GM12878 (cell line): ENCODE measurements around the gene UBE3B. TPM values are rescaled to one million over a fixed set of nuclear protein-coding genes. Genes with fewer than 3 reads are reported as not detected.

ENCODE experiments used
- ATAC-seq: fragments of 200-7000 bp; cut with Tn5 transposase; 3 replicates; pipeline ENCODE4 v1.9.1; 2020; ENCODE audit warnings: mild to moderate bottlenecking, moderate library complexity
- BruUV-seq: library from RNA; stranded (reverse); fragments of 400-500 nt; replicated peaks from 2 replicates; lab custom pipeline; 2021; lab: Mats Ljungman, UMichigan
- CTCF ChIA-PET: fragments of 300-600 bp; sonication (Branson Sonifier 250); formaldehyde crosslinking; extraction: SDS; loops from one replicate; lab custom pipeline; 2021; ENCODE audit warnings: inconsistent platforms; lab: Yijun Ruan, JAX
- POLR2A ChIA-PET: fragments of 350-600 bp; formaldehyde crosslinking; extraction: SDS; loops from one replicate; lab custom pipeline; 2021; ENCODE audit warnings: inconsistent platforms; lab: Charles Lee
- RAD21 ChIA-PET: fragments of 300-600 bp; sonication (Branson Sonifier 250); formaldehyde crosslinking; loops from one replicate; lab custom pipeline; 2023; ENCODE audit warnings: antibody characterized with exemption; ENCODE audit not compliant: unreplicated experiment; lab: Charles Lee
- SMC1A ChIA-PET: fragments of 300-600 bp; sonication (Branson Sonifier 250); formaldehyde crosslinking; loops from one replicate; lab custom pipeline; 2023; ENCODE audit not compliant: unreplicated experiment, uncharacterized antibody; lab: Charles Lee
- DNase-seq: peaks from one replicate; pipeline ENCODE4 v3.0.0-alpha.2; 2011; ENCODE audit warnings: low read depth, low spot score
- FAIRE-seq: peaks from 3 replicates; lab custom pipeline; 2011; peaks lifted over from hg19 to GRCh38; lab: Jason Lieb, UNC
- H2AFZ ChIP-seq: 2 replicates; pipeline ENCODE4 v1.6.0; 2011; ENCODE audit warnings: low read depth, low read length, control low read depth; ENCODE audit not compliant: control insufficient read depth
- H3K27ac ChIP-seq: 2 replicates; pipeline ENCODE4 v1.5.1; 2011; ENCODE audit warnings: control low read depth; ENCODE audit not compliant: control insufficient read depth, insufficient read depth
- H3K27me3 ChIP-seq, 2 experiments: replicated peaks in 1 of 2; 2 replicates each; pipeline versions ENCODE4 v1.6.0 to v1.6.1; 2011; ENCODE audit warnings: low read length in 1 of 2; ENCODE audit not compliant: control insufficient read depth in 2 of 2, insufficient read depth in 2 of 2
- H3K36me3 ChIP-seq, 2 experiments: 2 replicates each; pipeline ENCODE4 v1.5.1; 2011; ENCODE audit warnings: low read length in 1 of 2; ENCODE audit not compliant: control insufficient read depth in 2 of 2, insufficient read depth in 2 of 2
- H3K4me1 ChIP-seq: 2 replicates; pipeline ENCODE4 v1.6.1; 2011; ENCODE audit warnings: mild to moderate bottlenecking, low read length, moderate library complexity, mixed read lengths; ENCODE audit not compliant: control insufficient read depth, insufficient read depth
- H3K4me2 ChIP-seq: 2 replicates; pipeline ENCODE4 v1.6.0; 2011; ENCODE audit warnings: control low read depth; ENCODE audit not compliant: control insufficient read depth, insufficient read depth
- H3K4me3 ChIP-seq: fragments of 200-600 bp; sonication (generic); 2 replicates; pipeline ENCODE4 v1.5.1; 2016
- H3K79me2 ChIP-seq: 2 replicates; pipeline ENCODE4 v1.6.0; 2011; ENCODE audit warnings: low read length; ENCODE audit not compliant: control insufficient read depth, insufficient read depth
- H3K9ac ChIP-seq: 2 replicates; pipeline ENCODE4 v1.8.0; 2011; ENCODE audit warnings: low read length, control low read depth, mixed read lengths; ENCODE audit not compliant: control insufficient read depth, insufficient read depth
- H3K9me3 ChIP-seq: replicated peaks from 3 replicates; pipeline ENCODE4 v1.5.1; 2011; ENCODE audit warnings: mild to moderate bottlenecking, low read length; ENCODE audit not compliant: control insufficient read depth, insufficient read depth
- H4K20me1 ChIP-seq: 2 replicates; pipeline ENCODE4 v1.6.0; 2011; ENCODE audit not compliant: control insufficient read depth, insufficient read depth
- CREM ChIP-seq: IDR thresholded peaks from 2 replicates; pipeline ENCODE4 v1.6.1; 2014; ENCODE audit warnings: antibody characterized with exemption, low read depth
- ETV6 ChIP-seq, 2 experiments: fragments of 450-650 bp in 1 of 2; IDR thresholded peaks in 1 of 2; conservative IDR thresholded peaks in 1 of 2; 2 replicates each; pipeline ENCODE4 v1.6.1; 2014; ENCODE audit warnings: antibody characterized with exemption in 1 of 2, borderline replicate concordance in 1 of 2, low read depth in 1 of 2, mild to moderate bottlenecking in 1 of 2, moderate library complexity in 1 of 2
- FOS ChIP-seq: IDR thresholded peaks from 3 replicates; pipeline ENCODE4 v1.6.1; 2011; ENCODE audit warnings: borderline replicate concordance; ENCODE audit not compliant: insufficient read length; ENCODE audit errors: extremely low read depth
- IKZF2 ChIP-seq, 2 experiments: fragments of 450-650 bp; IDR thresholded peaks; 2 replicates each; pipeline ENCODE4 v1.6.1; 2017; ENCODE audit warnings: mild to moderate bottlenecking in 2 of 2, moderate library complexity in 2 of 2
- MYB ChIP-seq: fragments of 150-350 bp; IDR thresholded peaks from 2 replicates; pipeline ENCODE4 v1.6.1; 2014; ENCODE audit warnings: mild to moderate bottlenecking, low read depth, low read length, borderline replicate concordance
- MYC ChIP-seq: IDR thresholded peaks from 2 replicates; pipeline ENCODE4 v1.6.1; 2011; ENCODE audit warnings: mild to moderate bottlenecking, low read length, moderate library complexity, inconsistent platforms; ENCODE audit not compliant: insufficient read depth, insufficient replicate concordance, insufficient read length, severe bottlenecking
- PAX8 ChIP-seq: fragments of 450-650 bp; IDR thresholded peaks from 2 replicates; pipeline ENCODE4 v1.6.1; 2017; ENCODE audit warnings: mild to moderate bottlenecking, moderate library complexity
- POLR2A ChIP-seq: IDR thresholded peaks from 2 replicates; pipeline ENCODE4 v1.6.1; 2011; ENCODE audit warnings: low read depth, mild to moderate bottlenecking, low read length
- SRF ChIP-seq, 2 experiments: IDR thresholded peaks; 2 replicates each; pipeline ENCODE4 v1.6.1; 2011; ENCODE audit warnings: low read depth in 2 of 2, low read length in 2 of 2, mild to moderate bottlenecking in 1 of 2, moderate library complexity in 1 of 2
- TBL1XR1 ChIP-seq: IDR thresholded peaks from 2 replicates; pipeline ENCODE4 v1.6.1; 2012; ENCODE audit warnings: low read depth, low read length, improper control_type of control experiment
- WRNIP1 ChIP-seq: IDR thresholded peaks from 2 replicates; pipeline ENCODE4 v1.6.1; 2011; ENCODE audit warnings: low read depth, low read length, improper control_type of control experiment, borderline replicate concordance
- ZSCAN29 ChIP-seq: fragments of 450-650 bp; IDR thresholded peaks from 2 replicates; pipeline ENCODE4 v1.6.1; 2017; ENCODE audit warnings: mild to moderate bottlenecking, moderate library complexity
- WGBS: methylation state at CpG from one replicate; pipeline ENCODE4 v1.1.6; 2016; ENCODE audit warnings: low lambda C conversion rate; ENCODE audit not compliant: insufficient replicate concordance, insufficient coverage; ENCODE audit errors: missing lambda C conversion rate; 5-methylcytosine and 5-hydroxymethylcytosine counted together
- in situ Hi-C: fragments of 300-500 bp; cut with MboI; formaldehyde crosslinking; loops from 9 replicates; pipeline ENCODE4 v1.14.3; 2018; ENCODE audit warnings: mixed read lengths
- intact Hi-C: fragments of 100-400 bp; cut with micrococcal nuclease; formaldehyde crosslinking; loops from one replicate; pipeline ENCODE4 v1.14.2; 2022; ENCODE audit not compliant: unreplicated experiment
- polyA plus RNA-seq, 11 experiments: library from polyadenylated mRNA; depleted of rRNA in 4 of 11; unstranded in 6 of 11; stranded (reverse) in 5 of 11; fragments of >200 nt; fragmentation: Nextera tagmentation in 4 of 11; fragmentation: Illumina TruSeq in 1 of 11; extraction: Ambion mirVana in 4 of 11; extraction: Trizol in 1 of 11; gene quantifications; 1 replicate in 1 of 11; 2 replicates in 10 of 11; pipeline versions ENCODE4 v1.2.1 to v1.2.3, GENCODE V29; 2011 to 2016; ENCODE audit warnings: inconsistent platforms in 2 of 11, missing spikeins in 2 of 11, low read depth in 1 of 11
- total RNA-seq, 4 experiments: library from RNA; depleted of rRNA in 3 of 4; stranded (reverse); fragments of >200 nt in 3 of 4; fragmentation: Illumina TruSeq in 1 of 4; extraction: Trizol in 1 of 4; gene quantifications; 2 replicates each; pipeline versions ENCODE4 v1.2.1 to v1.2.3, GENCODE V29; 2013 to 2021
- TF ChIP-seq, protein P1 (sequence below): IDR thresholded peaks from 2 replicates; pipeline ENCODE4 v1.6.1; 2011; ENCODE audit warnings: borderline replicate concordance, low read depth, mild to moderate bottlenecking, moderate library complexity, low read length; ENCODE audit not compliant: insufficient read depth, poor library complexity, severe bottlenecking
- TF ChIP-seq, protein P2 (sequence below): IDR thresholded peaks from 2 replicates; pipeline ENCODE4 v1.6.1; 2011; ENCODE audit warnings: mild to moderate bottlenecking, low read depth, low read length, moderate library complexity; ENCODE audit not compliant: insufficient replicate concordance
- TF ChIP-seq, protein P3 (sequence below): fragments of 450-650 bp; conservative IDR thresholded peaks from 2 replicates; pipeline ENCODE4 v1.6.1; 2017; ENCODE audit warnings: mild to moderate bottlenecking, moderate library complexity
- TF ChIP-seq, protein P4 (sequence below): IDR thresholded peaks from 2 replicates; pipeline ENCODE4 v1.6.1; 2011; ENCODE audit warnings: low read depth, low read length, improper control_type of control experiment, borderline replicate concordance

The UBE3B gene
- total and polyA plus RNA-seq, 10 of the 15 experiments (the other 5 are each of a cell fraction or from before 2014, with no cell fraction given): 7.4 to 25.3 (median 17.1) TPM

- intact Hi-C loops: no loop called here
- FAIRE-seq (no peak), DNase-seq (no peak), ATAC-seq (no peak)
- ChIA-PET RAD21 (no interaction called here), POLR2A (no interaction called here), CTCF (interaction anchor here (1.2 to 1.7 kb wide), 3 partner anchors 11 to 16 kb away, joined by 4 to 6 read pairs (median 4); no protein-coding TSS in a partner anchor), SMC1A (interaction anchor here (0.6 kb wide), 1 partner anchor 186 kb away, joined by 3 read pairs; no protein-coding TSS in a partner anchor)
- no peaks in the 10 kb centered on the region for H4K20me1 ChIP-seq
- H3K9ac ChIP-seq: no peak overlapping the region
- 94% methylated on average over 5 of the region's 5 CpGs for WGBS
- no peak overlapping the region for H2AFZ ChIP-seq
- no peaks in the 10 kb centered on the region for H3K27me3 ChIP-seq
- in situ Hi-C loops: no loop called here
- TF ChIP-seq SRF (IDR thresholded peaks at IDR 0.05; ENCODE audit: low read depth in 2 of 2, low read length in 2 of 2): no peak
- no peak for TF ChIP-seq ZSCAN29
- TF ChIP-seq CREM: no peak
- no peak for TF ChIP-seq ETV6 (conservative IDR thresholded peaks at IDR 0.05 in 1 of 2, IDR thresholded peaks at IDR 0.05 in 1 of 2; ENCODE audit: borderline replicate concordance in 1 of 2, low read depth in 1 of 2)
- TF ChIP-seq, protein P1, sequence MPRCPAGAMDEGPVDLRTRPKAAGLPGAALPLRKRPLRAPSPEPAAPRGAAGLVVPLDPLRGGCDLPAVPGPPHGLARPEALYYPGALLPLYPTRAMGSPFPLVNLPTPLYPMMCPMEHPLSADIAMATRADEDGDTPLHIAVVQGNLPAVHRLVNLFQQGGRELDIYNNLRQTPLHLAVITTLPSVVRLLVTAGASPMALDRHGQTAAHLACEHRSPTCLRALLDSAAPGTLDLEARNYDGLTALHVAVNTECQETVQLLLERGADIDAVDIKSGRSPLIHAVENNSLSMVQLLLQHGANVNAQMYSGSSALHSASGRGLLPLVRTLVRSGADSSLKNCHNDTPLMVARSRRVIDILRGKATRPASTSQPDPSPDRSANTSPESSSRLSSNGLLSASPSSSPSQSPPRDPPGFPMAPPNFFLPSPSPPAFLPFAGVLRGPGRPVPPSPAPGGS: no peak
- TF ChIP-seq, protein P2, sequence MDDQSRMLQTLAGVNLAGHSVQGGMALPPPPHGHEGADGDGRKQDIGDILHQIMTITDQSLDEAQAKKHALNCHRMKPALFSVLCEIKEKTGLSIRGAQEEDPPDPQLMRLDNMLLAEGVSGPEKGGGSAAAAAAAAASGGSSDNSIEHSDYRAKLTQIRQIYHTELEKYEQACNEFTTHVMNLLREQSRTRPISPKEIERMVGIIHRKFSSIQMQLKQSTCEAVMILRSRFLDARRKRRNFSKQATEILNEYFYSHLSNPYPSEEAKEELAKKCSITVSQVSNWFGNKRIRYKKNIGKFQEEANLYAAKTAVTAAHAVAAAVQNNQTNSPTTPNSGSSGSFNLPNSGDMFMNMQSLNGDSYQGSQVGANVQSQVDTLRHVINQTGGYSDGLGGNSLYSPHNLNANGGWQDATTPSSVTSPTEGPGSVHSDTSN: no peak
- TF ChIP-seq MYB: no peak
- TF ChIP-seq FOS: no peak
- no peak for TF ChIP-seq IKZF2 (IDR thresholded peaks at IDR 0.05)
- TF ChIP-seq, protein P3, sequence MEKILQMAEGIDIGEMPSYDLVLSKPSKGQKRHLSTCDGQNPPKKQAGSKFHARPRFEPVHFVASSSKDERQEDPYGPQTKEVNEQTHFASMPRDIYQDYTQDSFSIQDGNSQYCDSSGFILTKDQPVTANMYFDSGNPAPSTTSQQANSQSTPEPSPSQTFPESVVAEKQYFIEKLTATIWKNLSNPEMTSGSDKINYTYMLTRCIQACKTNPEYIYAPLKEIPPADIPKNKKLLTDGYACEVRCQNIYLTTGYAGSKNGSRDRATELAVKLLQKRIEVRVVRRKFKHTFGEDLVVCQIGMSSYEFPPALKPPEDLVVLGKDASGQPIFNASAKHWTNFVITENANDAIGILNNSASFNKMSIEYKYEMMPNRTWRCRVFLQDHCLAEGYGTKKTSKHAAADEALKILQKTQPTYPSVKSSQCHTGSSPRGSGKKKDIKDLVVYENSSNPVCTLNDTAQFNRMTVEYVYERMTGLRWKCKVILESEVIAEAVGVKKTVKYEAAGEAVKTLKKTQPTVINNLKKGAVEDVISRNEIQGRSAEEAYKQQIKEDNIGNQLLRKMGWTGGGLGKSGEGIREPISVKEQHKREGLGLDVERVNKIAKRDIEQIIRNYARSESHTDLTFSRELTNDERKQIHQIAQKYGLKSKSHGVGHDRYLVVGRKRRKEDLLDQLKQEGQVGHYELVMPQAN: no peak
- no peak for TF ChIP-seq TBL1XR1
- no peak for TF ChIP-seq POLR2A
- no peak for TF ChIP-seq WRNIP1
- TF ChIP-seq PAX8: no peak
- TF ChIP-seq, protein P4, sequence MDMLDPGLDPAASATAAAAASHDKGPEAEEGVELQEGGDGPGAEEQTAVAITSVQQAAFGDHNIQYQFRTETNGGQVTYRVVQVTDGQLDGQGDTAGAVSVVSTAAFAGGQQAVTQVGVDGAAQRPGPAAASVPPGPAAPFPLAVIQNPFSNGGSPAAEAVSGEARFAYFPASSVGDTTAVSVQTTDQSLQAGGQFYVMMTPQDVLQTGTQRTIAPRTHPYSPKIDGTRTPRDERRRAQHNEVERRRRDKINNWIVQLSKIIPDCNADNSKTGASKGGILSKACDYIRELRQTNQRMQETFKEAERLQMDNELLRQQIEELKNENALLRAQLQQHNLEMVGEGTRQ: no peak
- no peak for TF ChIP-seq MYC
- no peak overlapping the region for H3K27ac ChIP-seq
- no peaks in the 10 kb centered on the region for H3K4me1 ChIP-seq
- no TSS peak for BruUV-seq
- H3K9me3 ChIP-seq: no peaks in the 10 kb centered on the region
- H3K79me2 ChIP-seq: no peaks in the 10 kb centered on the region
- H3K36me3 ChIP-seq: peaks cover 3 to 11% of the 10 kb centered on the region in 2 experiments; a peak in 3 of 4 replicates
- no peak overlapping the region for H3K4me2 ChIP-seq
- H3K4me3 ChIP-seq: no peak overlapping the region
Measured at GRCh38 chr12:109443794-109444193, 33.6 kb upstream of the UBE3B start.
